Neural progenitor cell (in vitro differentiated cells): Measurements from ENCODE around the gene ADH4.

Experiments used
- CTCF ChIP-seq: fragments of 200-600 bp; sonication (generic); IDR thresholded peaks from 2 replicates; pipeline ENCODE4 v1.5.1; 2017; ENCODE audit warnings: antibody characterized with exemption, mild to moderate bottlenecking
- EZH2 ChIP-seq: fragments of 200-600 bp; sonication (generic); IDR thresholded peaks from 2 replicates; pipeline ENCODE4 v1.6.1; 2017; ENCODE audit warnings: antibody characterized with exemption, mild to moderate bottlenecking, moderate library complexity
- EZH2phosphoT487 ChIP-seq: fragments of 200-600 bp; sonication (generic); IDR thresholded peaks from 2 replicates; pipeline ENCODE4 v1.6.1; 2017; ENCODE audit warnings: antibody characterized with exemption

- TF ChIP-seq CTCF (no peak), EZH2phosphoT487 (no peak), EZH2 (no peak)
These were observed 41.5 kb downstream of the ADH4 start for GRCh38 chr4:99102634-99103033.
